Urothelium cell line (cell line): ENCODE data around the gene SNTG2.
A peak's percentile ranks its signal among the peaks of the same experiment; 100 is the strongest.

Experiments
- DNase-seq: peaks from one replicate; pipeline ENCODE4 v3.0.0; 2011; ENCODE audit warnings: low spot score, mixed read lengths
- FAIRE-seq: peaks from 2 replicates; lab custom pipeline; 2011; peaks lifted over from hg19 to GRCh38; lab: Jason Lieb, UNC

SNTG2 gene

DNA sequence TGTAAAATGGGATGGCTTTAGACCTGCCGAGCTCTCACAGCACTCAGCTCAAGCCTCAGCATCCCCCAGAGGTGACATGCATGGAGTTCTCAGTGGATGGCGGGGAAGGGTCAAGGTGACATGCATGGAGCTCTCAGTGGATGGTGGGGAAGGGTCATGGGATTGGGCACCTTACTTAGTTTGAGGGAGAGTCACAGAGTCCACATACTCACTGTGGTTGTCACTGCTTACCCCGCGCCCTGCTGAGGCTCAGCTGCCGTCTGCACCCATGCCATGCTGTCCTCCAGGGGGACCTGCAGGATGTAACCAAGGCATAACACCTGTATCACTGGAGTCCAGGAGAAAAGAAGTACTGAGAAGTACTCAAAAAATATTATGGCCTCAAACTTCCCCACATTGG is 350.4 kb downstream of the SNTG2 start:
- no peak for FAIRE-seq
- no peak for DNase-seq

DNA sequence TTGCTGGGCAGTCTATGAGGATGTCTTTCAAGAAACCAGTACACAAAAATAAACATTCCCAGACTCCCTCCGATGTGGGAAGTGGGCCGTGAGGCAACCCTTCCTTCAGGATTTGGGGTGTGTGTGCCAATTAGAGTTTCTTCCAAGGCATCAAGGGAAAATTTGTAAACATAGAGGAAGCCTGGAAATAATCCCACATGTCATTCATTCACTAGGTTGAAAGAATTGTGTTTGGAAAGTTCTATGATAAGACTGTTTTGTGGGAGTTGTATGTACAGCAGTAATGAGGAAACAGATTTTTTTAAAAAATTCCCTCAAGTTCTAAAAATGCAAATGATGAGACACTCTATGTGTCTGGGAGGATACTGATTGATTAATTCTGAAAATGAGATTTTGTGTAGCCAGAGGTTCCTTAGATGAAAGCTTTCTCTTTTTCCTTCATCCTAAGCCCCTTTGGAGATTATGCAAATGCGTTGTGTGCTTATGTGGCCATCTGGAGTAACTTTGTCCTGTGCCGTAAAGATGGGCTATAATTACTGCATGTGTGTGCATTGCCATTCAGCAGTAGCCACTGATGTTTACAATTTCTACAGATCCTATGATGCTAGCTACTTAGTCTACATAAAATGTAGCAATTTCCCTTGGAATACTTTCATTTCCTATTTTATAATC is 354.8 kb downstream of the SNTG2 start:
- FAIRE-seq (no peak), DNase-seq (no peak)

DNA sequence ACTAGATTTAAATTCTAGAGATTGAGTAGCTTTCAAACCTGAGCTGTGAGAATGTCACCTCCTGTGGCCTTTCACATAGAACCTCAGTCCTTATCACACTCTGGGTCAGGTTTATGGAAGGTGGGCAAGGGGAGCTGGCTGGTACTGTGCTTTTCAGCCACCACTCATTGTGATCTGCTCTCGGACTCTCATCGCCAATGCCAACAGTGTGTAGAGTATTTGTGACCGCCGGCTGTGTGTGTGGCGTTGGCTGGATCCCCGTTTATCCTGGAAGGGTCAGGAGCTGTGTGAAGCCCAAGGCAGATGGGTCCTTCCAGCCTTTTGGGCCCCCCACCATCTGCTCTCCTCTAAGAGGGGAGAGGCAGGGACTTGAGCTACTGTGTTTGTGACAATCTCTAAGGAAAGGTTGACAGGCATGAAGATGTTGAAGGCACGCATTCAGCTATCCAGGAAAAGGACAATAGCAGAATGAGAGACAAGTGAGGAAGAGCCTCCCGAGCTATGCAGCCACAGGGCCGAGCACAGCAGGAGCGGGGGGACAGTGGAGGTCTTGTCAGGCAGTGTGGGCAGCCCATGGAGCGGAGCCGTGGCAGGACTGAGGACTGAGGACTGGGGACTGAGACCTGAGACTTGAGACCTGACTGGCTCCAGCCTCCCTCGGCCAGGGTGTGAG is 355.5 kb downstream of the SNTG2 start:
- FAIRE-seq (no peak), DNase-seq (no peak)

DNA sequence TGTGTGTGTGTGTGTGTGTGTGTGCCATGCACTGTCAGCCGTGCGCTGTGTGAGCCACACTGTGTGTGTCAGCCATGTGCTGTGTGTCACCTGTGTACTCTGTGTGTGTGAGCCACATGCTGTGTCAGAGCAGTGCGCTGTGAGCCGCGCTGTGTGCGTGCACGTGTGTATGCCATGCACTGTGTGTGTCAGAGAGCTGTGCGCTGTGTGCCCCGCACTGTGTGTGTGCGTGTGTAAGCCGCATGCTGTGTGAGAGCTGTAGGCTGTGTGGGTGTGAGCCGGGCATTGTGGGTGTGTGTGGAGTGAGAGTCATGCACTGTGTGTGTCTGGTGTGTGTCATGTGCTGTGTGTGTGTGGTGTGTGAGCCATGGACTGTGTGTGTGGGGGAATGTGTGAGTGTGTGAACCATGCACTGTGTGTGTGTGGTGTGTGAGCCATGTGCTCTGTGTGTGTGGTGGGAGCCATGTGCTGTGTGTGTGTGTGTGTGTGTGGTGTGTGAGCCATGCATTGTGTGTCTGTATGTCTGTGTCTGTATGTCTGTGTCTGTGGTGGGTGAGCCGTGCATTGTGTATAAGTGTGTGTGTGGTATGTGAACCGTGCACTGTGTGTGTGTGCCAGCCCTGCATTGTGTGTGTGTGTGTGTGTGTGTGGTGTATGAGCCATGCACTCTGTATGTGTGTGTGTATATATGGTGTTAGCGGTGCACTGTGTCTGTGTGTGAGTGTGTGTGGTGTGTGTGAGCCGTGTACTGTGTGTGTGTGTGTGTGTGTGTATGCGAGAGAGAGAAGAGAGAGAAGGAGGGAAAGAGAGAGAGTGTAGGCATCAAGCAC is 356.3 kb downstream of the SNTG2 start:
- FAIRE-seq (peak; percentile 70), DNase-seq (no peak)

DNA sequence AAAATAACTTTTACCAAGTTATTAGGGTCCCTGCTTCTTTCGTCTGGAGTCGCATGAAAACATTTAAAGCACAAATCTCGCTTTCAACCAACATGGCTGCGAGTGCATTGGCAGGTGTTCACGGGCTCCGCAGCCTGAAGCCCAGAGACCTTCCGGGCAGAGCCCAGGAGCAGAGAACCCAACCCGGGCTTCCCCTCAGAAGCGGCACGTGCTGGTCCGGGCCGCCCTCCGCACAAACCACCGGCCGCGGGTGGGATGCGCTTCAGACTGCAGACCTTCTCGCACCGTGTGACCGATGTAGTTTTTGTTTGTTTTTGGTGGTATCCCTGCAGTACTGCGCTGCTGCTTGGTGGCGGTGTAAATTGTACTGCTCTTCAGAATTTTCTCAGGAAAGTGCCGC is 357.0 kb downstream of the SNTG2 start:
- no peak for DNase-seq
- FAIRE-seq = no peak

DNA sequence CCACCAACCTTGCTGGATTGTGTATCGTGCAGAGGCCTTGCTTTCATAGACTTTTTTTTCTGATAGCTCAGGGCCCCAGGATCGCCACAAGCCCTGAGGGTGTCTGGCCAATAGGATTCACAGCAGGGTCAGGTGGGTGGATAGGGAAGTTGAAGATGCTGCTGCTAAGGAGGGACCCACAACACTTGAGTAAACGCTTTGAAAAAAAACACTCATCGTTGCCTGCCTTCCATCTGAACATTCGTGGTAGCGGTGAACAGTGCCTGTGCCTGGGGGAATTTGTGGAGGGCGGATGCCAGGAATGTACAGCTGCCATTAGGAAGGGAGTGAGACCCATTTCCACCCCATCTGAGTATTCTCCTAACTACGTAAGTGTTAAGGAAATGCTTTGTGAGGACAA is 358.0 kb downstream of the SNTG2 start:
- FAIRE-seq = no peak

DNA sequence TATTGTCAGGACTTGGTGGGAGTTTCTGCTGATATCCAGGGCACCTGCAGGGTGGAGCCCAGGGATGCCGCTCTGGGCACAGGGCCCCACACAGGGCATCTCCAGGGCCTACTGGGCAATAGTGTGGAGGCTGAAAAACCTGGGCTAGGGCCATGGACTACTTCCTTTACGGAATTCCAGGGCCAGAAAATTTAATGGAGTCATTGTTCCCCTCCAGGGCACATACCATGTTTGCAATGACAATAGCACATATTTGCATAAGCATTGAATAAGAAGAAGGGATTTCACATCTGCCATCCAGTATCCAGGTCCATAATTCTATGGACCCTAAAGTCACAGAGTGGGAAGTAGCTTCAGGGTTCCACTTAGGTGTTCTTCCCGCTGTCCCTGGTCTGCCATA is 358.9 kb downstream of the SNTG2 start:
- DNase-seq (no peak), FAIRE-seq (no peak)

More for the DNA sequence above, 358.0 kb downstream of the SNTG2 start:
- DNase-seq = no peak

DNA sequence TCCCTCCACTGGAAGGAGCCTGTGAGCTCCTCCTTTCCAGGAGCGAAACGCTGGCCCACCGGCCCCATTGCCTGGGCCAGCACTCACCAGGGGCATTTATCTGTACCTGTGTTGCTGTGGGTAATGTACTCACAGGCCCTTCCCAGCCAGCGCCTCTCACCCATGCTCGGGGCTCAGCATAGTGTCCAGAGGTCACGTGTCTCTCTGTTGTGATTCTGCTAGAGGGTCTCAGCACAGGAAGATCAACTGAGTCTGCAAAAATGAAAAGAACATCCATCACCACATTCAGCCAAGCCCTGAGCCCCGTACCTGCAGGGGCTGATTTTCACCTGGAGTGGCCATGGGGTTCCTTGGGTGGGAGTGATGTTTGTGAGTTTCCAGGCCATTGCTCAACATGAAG is 359.6 kb downstream of the SNTG2 start:
- DNase-seq (no peak), FAIRE-seq (no peak)

DNA sequence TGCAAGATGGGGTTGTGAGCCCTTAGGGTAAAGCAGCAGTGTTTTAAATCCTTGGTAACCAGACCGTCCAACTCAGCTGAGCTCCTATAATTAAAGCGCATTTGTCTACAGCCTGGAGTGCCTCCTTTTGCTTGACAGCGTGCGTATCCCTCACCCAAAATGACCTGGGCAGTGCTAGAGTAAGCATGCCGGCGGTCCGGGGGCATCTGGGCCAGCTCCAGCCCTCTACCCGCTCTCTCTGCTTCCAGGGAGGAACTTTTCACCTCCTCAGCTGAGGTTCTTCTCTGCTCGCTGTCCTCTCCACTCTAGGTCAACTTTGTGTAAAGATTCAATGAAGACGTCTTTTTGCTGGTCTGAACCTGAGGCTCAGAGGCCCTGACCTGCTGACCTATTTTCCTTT is 360.2 kb downstream of the SNTG2 start:
- no peak for DNase-seq
- FAIRE-seq = no peak

DNA sequence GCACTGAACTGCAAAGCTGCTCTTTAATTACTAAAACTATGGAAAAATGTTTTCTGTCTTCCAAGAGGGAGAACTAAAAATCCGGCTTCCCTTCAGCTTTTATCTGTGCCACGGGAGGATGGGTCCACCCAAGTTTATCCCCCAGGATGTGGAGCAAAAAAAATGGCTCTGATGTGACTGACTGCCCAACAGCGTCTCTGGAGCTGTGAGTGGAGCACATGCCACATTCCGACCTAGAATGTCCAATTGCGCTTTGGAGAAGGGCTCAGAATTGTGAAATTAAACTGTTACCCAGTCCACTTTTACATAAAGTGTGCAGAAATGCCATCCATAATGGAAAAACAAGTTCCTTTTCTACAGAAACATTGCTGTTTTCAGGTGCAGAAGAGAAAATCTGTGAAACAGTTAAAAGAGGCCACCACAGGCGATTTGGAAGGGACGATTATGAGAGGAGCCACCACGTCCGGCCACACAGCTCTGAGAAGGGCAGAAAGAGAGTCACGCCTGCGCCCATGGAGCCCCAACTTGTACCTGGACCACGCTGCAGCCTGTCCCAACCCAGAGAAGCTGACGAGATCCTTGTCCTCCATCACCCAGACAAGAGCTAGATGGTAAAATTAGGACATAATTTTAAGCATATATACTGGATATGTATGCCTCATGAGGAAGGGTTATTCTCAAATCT is 362.7 kb downstream of the SNTG2 start:
- DNase-seq = no peak
- no peak for FAIRE-seq

DNA sequence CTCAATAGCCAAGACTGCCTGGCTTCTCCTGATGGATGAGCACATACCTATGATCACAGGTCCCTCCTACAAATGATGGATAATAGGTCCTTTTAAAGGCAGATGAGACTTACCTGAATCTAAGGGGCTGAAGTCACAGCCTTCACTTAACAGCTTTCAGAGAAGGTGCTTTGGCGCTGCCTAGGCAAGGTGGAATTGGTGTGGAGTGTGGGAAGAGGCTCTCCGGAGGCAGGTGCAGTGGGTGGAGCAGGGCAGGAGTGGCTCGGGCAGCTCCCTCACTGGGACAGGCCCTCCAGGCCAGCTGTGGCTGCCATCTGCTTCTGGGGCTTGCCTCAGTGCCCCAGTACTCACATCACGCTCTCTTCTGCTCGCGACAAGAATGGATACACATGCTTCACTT is 363.6 kb downstream of the SNTG2 start:
- FAIRE-seq (no peak), DNase-seq (no peak)

DNA sequence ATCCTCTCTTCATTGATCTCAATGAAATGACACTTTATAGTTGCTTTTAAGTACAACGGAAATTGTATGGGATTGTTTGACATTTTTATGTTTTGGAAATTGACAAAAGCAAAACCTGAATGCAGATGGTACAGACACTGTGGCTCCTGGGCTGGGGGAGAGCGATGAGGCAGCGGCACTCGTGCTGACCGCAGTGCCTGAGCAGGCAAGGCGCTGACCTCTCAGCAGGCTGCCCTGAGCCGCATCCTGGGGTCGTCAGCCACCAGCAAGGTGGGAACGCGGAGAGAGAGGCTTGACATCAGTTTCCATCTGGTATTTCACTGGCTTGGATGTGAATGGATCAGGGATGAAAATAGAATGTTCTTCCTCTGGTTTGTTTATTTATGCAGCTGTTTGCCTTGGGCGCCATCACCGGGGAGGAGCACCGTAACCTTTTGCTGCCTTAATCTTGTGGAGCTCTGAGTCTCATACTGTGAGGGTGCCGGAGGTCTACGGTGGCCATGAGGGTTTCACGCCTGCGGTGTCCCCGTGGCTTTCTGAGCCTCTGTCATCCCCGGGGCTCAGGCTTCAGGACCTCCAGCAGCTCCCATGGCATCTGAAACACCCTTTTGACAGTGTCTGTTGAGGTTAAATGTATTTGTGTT is 367.8 kb downstream of the SNTG2 start:
- DNase-seq = no peak
- FAIRE-seq = no peak

DNA sequence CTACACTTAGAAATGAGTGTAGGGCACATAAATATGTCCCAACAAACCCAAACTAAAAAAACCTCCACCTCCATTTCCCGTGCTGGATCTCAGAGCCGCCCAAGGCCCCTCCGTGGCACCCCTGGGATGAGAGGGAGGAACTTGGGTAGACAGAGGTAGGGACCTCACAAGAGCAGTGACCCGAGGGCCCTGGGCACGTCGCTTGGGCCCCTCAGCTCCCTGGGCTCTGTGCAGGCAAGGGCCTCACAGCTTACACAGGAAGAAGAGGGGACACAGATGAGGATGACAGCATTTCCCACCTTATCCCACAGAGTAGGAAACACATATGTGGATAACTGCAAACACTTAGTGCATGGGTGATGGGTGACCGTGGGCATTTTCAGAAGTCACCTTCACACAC is 368.7 kb downstream of the SNTG2 start:
- no peak for DNase-seq
- no peak for FAIRE-seq

DNA sequence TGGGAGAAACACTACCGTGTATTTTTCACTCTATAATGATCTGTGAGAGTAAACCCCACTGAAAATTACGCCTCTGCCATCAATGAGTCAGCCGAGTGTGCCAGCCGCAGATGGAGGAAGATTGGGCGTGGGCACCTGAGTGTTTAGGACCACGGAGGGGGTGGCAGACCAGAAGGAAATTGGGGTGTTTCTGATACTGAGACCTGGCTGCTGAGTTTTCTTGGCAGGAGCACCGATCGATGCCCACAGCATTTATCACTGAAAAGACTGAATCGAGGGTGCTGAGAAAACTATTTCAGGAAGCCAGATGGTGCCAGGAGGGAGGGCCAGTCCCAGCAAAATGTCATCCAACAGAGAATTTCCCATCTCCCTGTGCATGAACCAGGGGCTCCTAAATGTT is 370.7 kb downstream of the SNTG2 start:
- no peak for DNase-seq
- FAIRE-seq = no peak

DNA sequence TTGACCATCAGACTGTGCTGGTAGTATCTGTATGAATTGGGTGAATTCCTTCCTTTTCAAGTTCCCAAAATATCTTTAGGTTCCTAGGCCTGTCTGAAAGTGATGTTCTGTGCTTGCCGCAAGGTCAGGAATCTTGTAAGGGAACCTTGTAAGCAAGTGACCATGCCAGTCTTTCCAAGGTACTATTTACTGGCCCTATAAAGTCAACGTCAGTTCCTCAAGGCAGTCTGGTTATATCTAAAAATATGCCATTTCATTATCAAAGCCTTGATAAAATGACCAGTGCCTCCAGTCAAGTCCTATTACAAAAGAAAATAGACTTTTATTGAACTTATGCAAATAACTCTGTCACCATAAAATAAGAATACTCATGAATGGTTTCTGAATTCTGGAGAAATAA is 374.2 kb downstream of the SNTG2 start:
- DNase-seq (no peak), FAIRE-seq (no peak)

DNA sequence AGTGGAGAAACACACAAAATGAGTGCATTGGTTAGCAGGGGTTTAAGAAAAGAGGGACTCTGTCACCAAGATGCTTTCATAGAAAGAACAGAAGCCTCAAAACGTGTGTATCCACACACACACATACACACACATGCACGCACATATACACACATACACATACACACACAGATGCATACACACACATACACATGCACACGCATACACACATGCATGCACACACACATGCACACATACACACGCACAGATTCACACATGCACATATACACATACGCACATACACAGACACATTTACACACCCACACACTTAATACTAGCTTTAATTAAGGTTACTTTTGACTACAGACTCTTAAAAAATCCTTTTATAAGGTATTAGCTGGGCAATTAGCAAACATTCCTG is 378.0 kb downstream of the SNTG2 start:
- no peak for DNase-seq
- peak; percentile 30 for FAIRE-seq

DNA sequence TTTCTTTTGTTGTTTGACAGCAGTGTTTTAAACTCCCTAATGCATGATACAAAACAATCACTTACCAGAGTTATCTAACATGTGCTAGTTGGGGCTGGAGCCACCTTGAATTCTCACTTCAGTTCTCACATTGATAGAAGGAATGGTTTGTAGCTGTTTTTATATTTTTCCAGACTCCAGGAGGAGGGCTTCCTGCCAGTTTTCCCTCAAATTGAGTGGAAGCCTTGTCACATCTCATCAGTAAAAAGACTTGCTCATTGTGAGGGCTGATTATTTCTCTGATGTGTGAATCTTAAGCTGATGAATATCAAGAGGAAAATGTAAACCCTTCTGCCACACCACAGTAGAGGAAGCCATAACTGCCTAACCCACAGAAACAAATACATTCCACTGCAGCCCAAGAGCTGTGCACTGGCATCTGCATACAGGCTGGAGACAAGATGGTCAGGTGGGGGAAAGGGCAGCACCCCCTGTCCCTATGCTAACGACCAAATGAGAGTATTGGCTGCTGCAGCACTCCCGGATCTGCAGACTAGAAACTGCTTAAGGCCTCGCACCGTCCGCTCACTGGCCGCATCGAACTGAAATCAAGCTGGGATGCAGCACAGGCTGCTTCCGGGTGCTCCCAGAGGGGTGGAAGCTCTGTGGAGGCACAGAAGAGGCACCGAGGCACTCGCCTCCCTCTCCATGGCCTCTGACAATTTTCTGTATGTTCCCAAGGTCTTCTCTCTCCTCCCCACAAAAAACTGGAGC is 388.9 kb downstream of the SNTG2 start:
- FAIRE-seq (no peak), DNase-seq (no peak)

DNA sequence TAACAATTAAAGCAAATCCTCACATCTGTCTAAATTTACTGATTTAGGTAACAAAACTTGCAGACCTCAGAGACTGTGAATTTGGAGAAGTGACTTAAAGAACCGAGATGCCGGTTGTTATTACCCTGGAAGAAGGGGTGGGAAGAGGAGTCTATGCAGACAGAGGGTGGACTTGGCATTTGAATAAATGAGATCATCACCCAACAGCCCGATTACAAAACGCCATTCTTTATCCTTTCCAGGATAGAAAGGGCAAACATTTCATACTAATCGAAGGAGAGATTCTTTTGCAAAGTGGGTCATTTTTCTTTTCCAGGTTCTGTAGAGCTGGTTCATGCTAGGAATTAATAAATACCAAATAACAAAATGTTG is 389.5 kb downstream of the SNTG2 start:
- DNase-seq (no peak), FAIRE-seq (no peak)

DNA sequence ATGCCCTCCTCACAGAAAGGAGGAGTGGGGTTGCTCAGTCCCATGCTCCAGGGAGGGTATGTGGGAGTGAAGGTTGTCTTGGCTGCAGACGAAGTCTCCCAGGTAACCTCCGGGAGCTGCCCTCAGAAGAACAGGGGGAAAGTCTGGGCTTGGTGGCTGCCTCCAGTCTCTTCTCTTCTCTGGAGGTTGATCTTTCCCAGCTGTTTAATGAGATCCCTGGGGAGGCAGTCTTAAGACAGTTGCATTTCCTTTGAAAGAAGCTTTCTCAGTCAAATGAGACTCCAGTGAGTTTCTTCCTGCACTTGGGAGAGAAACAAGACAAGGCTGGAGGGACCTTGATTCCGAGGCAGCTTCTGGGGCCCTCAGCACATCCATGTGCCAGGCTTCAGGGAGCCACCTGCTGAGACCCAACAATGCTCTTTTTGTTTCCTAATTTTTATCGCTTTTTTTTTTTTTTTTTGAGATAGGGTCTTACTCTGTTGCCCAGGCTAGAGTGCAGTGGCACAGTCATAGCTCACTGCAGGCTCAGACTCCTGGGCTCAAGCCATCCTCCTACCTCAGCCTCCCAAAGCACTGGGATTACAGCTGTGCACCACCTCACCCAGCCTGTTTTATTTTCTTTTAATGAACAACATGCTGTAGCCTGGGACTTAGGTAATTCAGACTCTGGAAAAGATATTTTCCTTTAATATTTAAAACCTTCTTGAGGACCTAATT is 390.9 kb downstream of the SNTG2 start:
- DNase-seq (no peak), FAIRE-seq (no peak)

DNA sequence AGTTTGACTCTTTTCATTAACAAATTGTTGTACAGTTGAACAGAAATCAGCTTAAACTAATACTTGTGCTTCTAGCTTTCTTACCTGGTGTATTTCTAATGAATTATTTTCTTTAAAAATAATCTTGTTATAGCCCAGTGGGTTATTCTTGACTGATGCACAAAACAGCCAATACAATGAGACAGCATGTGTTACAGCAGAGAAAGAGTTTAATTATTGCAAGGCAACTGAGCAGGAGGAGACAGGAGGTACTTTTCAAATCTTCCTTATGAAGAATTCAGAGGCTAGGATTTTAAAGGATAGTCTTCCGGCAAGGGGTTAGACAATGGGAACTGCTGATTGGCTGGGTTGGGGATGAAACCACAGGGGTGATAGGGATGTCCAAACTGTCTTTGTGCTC is 398.1 kb downstream of the SNTG2 start:
- DNase-seq (no peak), FAIRE-seq (no peak)
